Measurements from ENCODE around the gene PACSIN1. TPM values are rescaled to one million over a fixed set of nuclear protein-coding genes. Genes with fewer than 3 reads are reported as not detected.

The PACSIN1 gene
- polyA plus RNA-seq, 1 donor from 2014 or later = 3.1 TPM

- Histone ChIP-seq H2AFZ (ENCODE audit: low read depth, low read length) (no peak overlapping the region), H3K36me3 (ENCODE audit: insufficient read depth, low read length) (no peaks in the 10 kb centered on the region), H3K9me2 (ENCODE audit: insufficient read depth, low read length) (no peaks in the 10 kb centered on the region), H4K20me1 (ENCODE audit: insufficient read depth) (no peaks in the 10 kb centered on the region), H3K4me2 (ENCODE audit: low read length) (no peak overlapping the region), H3K9me3 (ENCODE audit: low read length) (no peaks in the 10 kb centered on the region), H3K27me3 (ENCODE audit: insufficient read depth, low read depth, low read length) (no peaks in the 10 kb centered on the region), H3F3A (ENCODE audit: insufficient read depth, low read length, poor library complexity, severe bottlenecking) (no peaks in the 10 kb centered on the region), H3K4me3 (ENCODE audit: low read length) (no peak overlapping the region), H3K79me2 (replicated peaks; ENCODE audit: insufficient read depth, low read length) (no peaks in the 10 kb centered on the region), H3K9ac (ENCODE audit: low read length) (no peak overlapping the region), H3K27ac (ENCODE audit: low read length) (no peak overlapping the region)
- TF ChIP-seq TAF1 (IDR thresholded peaks at IDR 0.05; ENCODE audit: low read depth) (no peak), EZH2 (IDR thresholded peaks at IDR 0.05; ENCODE audit: borderline replicate concordance, insufficient read depth, low read length, poor library complexity, severe bottlenecking) (no peak), EP300 (conservative IDR thresholded peaks at IDR 0.05; ENCODE audit: poor library complexity, severe bottlenecking) (no peak), REST (IDR thresholded peaks at IDR 0.05; ENCODE audit: borderline replicate concordance) (no peak), POLR2AphosphoS5 (IDR thresholded peaks at IDR 0.05) (no peak), CTCF (IDR thresholded peaks at IDR 0.05; ENCODE audit: poor library complexity, severe bottlenecking) (no peak), SMC3 (conservative IDR thresholded peaks at IDR 0.05; ENCODE audit: poor library complexity) (no peak), RAD21 (conservative IDR thresholded peaks at IDR 0.05) (no peak), MXI1 (conservative IDR thresholded peaks at IDR 0.05; ENCODE audit: poor library complexity, severe bottlenecking) (no peak)
These were observed 70.5 kb downstream of the PACSIN1 start for GRCh38 chr6:34536251-34536958.

GRCh38 chr6:34536959-34537848 lies 71.3 kb downstream of the PACSIN1 start:
- H3K79me2 ChIP-seq (replicated peaks; ENCODE audit: insufficient read depth, low read length) = no peaks in the 10 kb centered on the region
- no peaks in the 10 kb centered on the region for H3K9me3 ChIP-seq (ENCODE audit: low read length)
- H3K9me2 ChIP-seq (ENCODE audit: insufficient read depth, low read length) = no peaks in the 10 kb centered on the region
- H3K27me3 ChIP-seq (ENCODE audit: insufficient read depth, low read depth, low read length) = no peaks in the 10 kb centered on the region
- no peak overlapping the region for H3K9ac ChIP-seq (ENCODE audit: low read length)
- H4K20me1 ChIP-seq (ENCODE audit: insufficient read depth) = no peaks in the 10 kb centered on the region
- TF ChIP-seq EP300 (conservative IDR thresholded peaks at IDR 0.05; ENCODE audit: poor library complexity, severe bottlenecking) (no peak), EZH2 (IDR thresholded peaks at IDR 0.05; ENCODE audit: borderline replicate concordance, insufficient read depth, low read length, poor library complexity, severe bottlenecking) (no peak), SMC3 (conservative IDR thresholded peaks at IDR 0.05; ENCODE audit: poor library complexity) (no peak), CTCF (IDR thresholded peaks at IDR 0.05; ENCODE audit: poor library complexity, severe bottlenecking) (no peak), TAF1 (IDR thresholded peaks at IDR 0.05; ENCODE audit: low read depth) (no peak), REST (IDR thresholded peaks at IDR 0.05; ENCODE audit: borderline replicate concordance) (no peak), POLR2AphosphoS5 (IDR thresholded peaks at IDR 0.05) (no peak), MXI1 (conservative IDR thresholded peaks at IDR 0.05; ENCODE audit: poor library complexity, severe bottlenecking) (no peak), RAD21 (conservative IDR thresholded peaks at IDR 0.05) (no peak)
- no peak overlapping the region for H3K4me2 ChIP-seq (ENCODE audit: low read length)
- no peak overlapping the region for H3K27ac ChIP-seq (ENCODE audit: low read length)
- H3K4me3 ChIP-seq (ENCODE audit: low read length) = no peak overlapping the region
- H3K36me3 ChIP-seq (ENCODE audit: insufficient read depth, low read length) = no peaks in the 10 kb centered on the region
- no peaks in the 10 kb centered on the region for H3F3A ChIP-seq (ENCODE audit: insufficient read depth, low read length, poor library complexity, severe bottlenecking)
- H2AFZ ChIP-seq (ENCODE audit: low read depth, low read length) = no peak overlapping the region
